HG03520 (cell line): ENCODE results near the gene HNRNPA2B1.
A peak's percentile ranks its signal among the peaks of the same experiment; 100 is the strongest.
"Not testable (repeated sequence)": the region's sequence is repeated elsewhere in the genome, so short reads cannot be mapped to it uniquely, and the experiment has no call there.

Experiments used
- ATAC-seq: cut with Tn5 transposase; IDR thresholded peaks from one replicate; pipeline ENCODE4 v1.9.1; 2021; ENCODE audit warnings: mild to moderate bottlenecking, moderate library complexity; ENCODE audit not compliant: unreplicated experiment

HNRNPA2B1 gene

DNA sequence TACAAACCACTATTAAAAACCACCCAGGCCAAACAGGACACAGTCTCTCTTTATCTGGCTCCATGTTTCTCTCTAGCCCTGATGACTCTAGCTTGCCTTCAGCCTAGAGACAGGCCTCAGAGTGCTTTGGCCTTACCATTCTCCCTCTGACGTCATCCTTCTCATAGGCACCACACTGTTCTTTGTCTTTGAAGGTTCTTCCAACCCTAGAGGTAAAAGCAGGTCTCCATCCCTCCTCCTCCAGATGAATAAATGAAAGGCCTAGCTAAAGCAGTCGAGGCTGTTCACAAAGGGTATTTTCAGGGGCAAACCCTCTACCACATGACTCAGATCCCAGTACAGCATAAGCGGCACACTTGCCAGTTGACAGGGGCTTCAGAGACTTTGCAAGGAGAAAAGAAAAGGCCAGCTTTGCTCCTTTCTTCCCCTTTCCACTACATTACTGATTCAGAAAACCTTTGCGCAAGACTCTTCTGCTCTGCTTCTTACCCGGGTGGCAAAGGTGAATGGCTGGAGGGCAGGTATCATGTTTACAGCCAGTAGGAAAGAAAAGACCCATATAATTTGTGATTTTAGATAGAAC lies 33.8 kb downstream of the HNRNPA2B1 start:
- no peak for ATAC-seq

DNA sequence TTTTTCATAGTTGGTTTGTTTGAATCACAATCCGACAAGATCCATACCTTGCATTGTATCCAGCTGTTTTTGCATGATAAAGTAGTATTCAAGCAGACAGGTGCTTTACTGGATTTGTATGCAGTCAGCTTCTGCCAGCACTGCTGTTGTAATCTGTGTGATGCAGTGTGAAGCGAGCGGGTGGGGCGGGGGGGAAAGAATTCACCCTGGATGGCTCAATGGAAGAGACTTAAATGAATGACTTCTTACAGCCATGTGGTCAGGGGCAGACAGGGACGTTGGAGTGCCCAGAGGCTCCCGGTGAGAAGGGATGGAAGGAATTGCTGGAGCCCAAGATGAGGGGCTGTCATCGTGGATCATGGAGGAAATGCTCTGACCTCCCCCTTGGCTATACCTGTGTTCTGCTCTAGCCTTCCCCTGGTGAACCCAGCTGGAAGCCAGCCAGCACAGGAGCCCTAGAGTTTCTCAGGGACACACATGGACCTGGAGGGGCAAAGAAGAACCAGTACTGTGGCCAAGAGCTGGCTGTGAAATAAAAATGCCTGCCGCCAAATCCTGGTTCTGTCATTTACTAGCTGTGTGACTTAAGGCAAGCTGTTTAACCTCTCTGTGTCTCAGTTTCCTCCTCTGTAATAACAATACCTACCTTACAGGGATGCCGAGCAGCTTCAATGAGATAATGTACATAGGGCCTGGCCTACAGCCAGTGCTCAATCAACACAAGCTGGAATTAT lies 34.4 kb downstream of the HNRNPA2B1 start:
- no peak for ATAC-seq

DNA sequence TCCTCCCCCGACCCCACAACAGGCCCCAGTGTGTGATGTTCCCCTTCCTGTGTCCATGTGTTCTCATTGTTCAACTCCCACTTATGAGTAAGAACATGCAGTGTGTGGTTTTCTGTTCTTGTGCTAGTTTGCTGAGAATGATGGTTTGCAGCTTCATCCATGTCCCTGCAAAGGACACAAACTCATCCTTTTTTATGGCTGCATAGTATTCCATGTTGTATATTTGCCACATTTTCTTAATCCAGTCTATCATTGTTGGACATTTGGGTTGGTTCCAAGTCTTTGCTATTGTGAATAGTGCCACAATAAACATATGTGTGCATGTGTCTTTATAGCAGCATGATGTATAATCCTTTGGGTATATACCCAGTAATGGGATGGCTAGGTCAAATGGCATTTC lies 36.7 kb downstream of the HNRNPA2B1 start:
- not testable (repeated sequence) for ATAC-seq

DNA sequence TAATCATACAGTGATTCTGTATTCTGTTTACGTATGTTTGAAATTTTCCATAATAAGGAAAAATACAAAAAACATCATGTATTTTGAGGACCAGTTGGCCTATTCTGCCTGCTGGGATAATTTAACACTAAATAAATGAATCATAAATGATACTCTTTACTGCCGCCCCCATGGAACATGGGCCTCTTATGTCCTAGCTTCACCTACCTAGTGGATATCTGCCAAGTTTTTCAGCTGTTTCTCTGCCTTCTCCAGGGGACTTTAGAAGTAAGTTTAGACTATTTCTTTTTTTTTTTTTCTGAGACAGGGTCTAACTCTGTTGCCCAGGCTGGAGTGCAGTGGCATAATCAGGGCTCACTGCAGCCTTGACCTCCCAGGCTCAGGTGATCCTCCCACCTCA lies 38.1 kb downstream of the HNRNPA2B1 start:
- ATAC-seq: no peak

DNA sequence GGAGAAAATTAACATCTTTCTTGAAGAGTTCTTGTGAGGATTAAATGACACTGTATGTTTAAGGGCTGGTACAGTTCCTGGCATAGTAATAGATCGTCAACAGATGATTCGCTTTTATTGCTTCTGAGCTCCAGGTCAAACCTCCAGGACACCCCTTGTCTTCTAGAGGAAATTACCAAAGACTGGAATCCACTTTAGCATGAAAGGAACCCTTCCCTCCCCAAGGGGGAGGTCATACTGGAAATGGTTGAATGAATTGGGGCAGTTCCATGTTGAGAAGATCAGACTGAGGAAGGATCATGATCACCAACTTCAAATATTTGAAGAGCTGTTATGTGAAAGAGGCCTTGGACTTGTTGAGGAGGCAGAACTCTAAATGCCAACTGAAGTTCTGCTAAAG lies 39.6 kb downstream of the HNRNPA2B1 start:
- ATAC-seq: no peak

DNA sequence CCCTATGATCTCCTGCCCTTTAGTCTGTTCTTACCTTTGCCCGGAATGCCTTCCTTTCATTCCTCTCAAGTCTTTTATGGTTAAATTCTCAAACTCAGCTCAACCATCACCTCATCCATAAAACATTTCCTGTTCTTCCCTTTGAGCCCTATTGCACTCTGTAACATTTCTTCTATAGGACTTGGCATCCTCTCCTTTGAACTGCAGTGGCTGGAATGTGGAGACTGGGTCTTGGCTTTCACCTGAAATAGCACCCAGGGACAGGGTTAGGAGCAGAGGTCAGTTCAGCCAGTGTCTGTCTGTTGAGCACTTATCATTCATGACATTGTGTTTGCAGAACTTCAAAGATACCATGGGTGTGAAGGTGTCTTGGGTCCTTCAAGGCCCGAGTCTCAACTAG lies 41.3 kb downstream of the HNRNPA2B1 start:
- no peak for ATAC-seq

DNA sequence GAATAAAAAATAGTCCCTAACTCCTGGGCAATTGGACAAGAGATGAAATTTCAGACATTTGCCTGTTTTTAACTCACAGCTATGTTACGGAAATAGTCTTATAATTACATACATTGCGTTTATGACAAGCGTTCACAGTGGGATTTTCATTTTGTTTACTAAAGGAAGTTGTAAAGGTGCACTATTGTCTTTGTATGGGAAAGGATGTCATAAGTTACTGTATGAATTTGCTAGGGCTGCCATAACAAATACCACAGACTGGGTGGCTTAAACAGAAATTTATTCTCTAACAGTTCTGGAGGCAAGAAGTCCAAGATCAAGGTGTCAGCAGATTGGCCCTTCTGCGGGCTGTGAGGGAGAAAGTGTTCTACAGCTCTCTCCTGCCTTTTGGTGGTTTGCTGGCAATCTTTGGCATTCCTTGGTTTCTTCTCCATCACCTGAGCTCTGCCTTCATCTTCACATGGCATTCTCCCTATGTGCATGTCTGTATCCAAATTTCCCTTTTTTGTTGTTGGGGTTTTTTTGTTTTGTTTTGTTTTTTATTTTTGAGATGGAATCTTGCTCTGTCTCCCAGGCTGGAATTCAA lies 42.9 kb downstream of the HNRNPA2B1 start:
- no peak for ATAC-seq

DNA sequence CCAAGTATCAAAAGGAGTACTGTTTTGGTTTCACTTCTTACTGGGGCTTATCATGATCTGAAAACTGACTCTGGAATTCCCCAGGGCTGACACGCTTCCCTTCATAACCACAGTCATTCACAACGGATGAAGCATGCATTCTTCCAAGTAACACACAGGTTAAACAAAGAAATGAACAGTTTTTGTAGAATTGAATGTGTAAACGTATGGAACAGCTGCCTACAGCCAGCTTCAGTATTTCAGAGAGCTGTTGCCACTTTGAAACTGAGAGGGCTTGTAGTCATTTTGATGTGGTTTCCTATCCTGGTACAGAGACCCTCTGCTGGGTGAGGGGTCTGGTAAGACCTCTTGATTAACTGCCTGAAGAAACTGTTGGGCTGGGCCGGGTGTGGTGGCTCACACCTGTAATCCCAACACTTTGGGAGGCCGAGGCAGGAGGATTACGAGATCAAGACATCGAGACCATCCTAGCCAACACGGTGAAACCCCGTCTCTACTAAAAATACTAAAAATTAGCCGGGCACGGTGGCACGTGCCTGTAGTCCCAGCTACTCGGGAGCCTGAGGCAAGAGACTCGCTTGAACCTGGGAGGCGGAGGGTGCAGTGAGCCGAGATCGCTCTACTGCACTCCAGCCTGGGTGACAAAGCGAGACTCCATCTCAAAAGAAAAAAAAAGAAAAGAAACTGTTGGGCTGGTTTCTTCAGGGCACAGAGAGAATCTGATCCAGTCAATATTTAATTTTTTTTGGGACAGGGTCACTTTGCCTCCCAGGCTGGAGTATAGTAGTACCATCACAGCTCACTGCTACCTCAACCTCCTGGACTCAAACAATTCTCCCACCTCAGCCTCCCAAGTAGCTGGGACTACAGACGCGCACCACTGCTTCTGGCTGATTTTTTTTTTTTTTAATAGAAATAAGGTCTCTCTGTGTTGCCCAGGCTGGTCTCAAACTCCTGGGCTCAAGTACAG lies 43.8 kb downstream of the HNRNPA2B1 start:
- no peak for ATAC-seq

DNA sequence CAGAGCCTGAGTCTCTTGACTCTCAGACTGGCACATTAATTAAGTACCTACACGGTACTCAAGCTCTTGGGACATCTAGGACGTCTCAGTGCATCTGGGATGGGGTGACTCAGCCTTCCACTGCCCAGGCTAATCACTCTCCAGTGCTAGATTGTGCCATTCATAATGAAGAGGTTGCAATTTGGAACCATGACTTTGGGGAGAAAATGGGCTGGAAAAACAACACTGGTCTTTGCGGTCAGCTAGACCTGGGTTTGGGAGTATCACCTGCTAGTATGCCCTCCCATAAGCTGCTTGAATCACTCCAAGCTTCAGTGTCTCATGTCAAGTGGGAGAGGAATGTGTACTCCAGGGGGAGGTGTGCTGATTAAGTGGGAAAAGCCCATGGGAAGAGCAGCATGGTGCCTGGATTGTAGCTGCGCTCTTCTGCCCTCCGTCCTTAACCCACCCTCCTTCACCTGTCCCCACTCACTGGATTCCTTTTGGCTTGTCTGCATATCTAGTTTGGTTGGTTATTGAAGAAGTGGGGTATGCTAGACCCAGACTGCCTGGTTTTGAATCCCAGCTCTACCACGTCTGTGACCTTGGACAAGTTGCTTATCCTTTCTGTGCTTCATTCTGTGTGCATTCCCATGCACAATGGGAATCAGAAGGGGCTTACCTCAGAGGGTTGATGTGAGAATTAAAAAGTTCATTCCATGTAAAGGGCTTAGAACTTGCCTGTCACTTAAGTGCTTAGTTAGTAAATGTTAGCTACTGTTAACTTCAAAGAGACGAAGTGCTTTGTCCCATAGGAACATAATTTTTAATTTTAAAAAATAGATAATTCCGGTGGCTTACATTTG lies 44.8 kb downstream of the HNRNPA2B1 start:
- no peak for ATAC-seq

DNA sequence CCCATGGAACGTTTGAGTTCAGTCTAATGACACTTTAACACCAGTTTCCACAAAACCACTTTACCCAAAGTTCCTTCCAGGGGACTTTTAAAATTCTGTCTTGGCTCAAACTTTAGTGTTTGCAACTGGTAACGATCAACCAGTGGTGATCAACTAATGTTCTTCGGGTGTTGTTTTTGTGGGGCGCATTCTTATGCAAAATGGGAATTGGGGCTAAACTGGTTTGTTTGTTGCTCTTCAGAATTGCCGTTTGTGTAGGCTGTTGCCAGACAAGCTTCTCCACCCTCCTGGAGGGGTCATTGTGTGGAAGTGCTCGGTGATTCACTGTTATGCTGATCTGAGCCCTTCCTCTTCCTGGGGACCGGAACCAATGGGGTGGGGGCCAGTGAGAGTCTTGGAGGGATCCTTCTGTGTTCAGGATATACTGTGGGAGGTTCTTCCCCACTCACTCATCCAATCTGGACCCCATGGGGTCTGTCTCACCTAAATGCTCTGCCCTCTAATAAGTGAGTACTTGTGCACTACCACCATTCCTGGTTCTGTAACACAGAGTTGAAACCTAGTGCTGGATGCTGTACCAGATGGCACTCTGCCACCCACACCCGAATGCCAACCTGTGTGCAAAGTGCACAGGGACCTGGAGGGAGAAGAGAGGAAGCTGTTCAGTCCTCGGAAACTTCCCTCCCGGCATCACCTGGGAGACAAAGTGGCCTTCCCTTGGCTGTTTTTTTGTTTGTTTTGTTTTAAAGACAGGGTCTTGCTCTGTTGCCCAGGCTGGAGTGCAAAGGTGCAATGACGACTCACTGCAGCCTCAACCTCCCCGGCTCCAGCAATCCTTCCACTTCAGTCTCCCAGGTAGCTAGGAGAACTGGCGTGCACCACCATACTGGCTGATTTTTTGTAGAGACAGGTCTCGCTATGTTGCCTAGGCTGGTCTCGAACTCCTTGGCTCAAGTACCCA lies 46.4 kb downstream of the HNRNPA2B1 start:
- no peak for ATAC-seq

DNA sequence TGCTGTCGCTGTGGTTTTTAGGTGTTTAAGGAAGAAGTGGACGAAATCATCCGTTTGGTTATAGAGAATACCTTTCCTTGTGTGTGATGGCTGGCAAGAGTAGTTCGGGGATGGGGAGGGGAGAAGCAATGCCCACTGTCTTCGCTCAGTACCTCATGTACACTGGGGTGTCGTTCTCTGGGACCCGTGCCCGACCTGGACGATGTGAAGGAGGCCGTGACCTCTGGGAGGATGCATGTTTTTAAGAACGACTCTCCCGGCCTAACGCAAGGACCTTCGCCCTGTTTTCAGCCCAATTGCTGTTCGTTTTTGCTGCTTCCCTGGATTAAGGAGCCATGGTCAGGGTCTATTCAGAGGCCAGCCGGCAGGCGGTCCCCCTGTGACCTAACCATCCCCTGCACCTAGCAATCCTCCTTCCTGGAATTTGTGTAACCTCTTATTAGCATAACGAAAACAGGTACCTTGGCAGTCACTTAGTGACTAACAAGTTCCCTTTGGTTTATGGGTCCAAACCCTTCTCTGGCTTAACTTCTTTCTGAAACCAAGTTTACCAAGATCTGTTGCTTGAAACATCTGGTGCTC lies 47.2 kb downstream of the HNRNPA2B1 start:
- ATAC-seq: no peak

DNA sequence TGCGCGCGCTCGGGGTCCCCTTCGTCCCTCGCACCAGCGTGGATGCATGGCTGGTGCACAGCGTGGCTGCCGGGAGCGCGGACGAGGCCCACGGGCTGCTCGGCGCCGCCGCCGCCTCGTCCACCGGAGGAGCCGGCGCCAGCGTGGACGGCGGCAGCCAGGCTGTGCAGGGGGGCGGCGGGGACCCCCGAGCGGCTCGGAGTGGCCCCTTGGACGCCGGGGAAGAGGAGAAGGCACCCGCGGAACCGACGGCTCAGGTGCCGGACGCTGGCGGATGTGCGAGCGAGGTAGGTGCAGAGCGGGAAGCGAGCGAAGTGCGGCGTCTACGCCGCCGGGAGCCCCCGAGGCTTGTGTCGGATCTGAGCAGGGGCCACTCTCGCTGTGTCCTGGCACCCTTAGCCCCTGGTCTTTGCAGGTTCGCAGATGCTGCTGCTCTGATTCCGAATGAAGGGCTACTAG lies 47.7 kb downstream of the HNRNPA2B1 start:
- peak; percentile 28 for ATAC-seq

DNA sequence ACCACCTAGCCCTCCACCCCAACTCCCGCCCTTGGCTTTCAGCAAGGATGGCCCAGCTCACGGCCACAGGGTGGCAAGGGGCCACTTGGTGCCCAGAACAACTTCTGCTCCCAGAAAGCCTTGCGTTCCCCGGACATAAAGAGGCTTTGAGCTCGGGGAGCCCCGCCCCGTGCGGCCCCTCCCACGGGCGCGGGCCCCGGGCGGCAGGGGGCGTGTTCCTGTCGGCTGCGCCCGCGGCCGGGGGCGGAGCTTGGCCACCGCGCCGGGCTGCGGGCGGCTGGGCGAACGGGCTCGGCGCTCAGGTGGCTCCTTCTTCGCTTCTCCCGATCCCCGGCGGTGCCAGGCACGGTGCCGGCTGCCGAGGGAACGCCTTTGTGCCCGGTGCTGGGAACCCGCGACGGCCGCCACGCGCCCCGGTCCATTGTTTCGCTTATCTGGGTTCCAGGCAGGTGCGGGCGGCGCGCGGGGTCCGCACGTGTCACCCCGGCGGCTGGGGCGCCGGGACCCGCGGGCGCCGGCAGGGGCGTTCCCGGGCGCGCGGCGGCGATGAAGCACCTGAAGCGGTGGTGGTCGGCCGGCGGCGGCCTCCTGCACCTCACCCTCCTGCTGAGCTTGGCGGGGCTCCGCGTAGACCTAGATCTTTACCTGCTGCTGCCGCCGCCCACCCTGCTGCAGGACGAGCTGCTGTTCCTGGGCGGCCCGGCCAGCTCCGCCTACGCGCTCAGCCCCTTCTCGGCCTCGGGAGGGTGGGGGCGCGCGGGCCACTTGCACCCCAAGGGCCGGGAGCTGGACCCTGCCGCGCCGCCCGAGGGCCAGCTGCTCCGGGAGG lies 48.4 kb downstream of the HNRNPA2B1 start, which contains the start of gene NFE2L3:
Gene NFE2L3 (plus strand): TSS at position 246 of the 829 bp plus-strand sequence. CDS start 301 bp downstream, at position 547.
- peak; percentile 70 for ATAC-seq

DNA sequence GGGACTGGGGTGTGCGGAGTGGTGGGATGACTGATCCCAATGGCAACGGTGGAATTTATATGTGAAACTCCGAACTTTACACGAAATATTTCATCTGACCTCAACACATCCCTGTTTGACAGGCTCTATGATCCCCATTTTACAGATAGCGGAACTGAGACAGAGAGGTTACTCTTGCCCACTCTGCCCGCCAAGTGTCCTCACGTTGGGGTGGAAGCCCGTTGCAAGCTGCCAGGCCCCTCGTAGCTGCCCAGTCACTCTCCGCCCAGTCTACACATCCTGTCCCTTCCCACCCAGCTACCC lies 48.9 kb downstream of the HNRNPA2B1 start:
- ATAC-seq: no peak

DNA sequence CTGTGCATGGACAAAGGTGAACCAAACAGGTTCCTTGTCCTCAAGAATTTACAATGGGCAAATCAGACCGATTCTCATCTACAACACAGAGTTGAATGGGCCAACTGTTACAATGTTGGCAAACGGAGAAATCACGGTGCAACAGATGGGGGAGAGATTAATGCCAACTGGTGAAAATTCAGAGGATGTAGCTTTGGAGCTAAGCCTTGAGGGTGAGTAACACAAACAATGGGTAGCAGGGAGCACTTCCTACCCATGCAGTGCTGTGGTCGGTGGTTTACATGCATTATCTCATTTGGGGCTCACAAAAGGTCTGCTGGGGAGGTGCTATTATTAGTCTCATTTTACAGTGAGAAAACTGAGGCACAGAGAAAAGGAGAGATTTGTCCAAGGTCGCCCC lies 49.5 kb downstream of the HNRNPA2B1 start:
- ATAC-seq: no peak

DNA sequence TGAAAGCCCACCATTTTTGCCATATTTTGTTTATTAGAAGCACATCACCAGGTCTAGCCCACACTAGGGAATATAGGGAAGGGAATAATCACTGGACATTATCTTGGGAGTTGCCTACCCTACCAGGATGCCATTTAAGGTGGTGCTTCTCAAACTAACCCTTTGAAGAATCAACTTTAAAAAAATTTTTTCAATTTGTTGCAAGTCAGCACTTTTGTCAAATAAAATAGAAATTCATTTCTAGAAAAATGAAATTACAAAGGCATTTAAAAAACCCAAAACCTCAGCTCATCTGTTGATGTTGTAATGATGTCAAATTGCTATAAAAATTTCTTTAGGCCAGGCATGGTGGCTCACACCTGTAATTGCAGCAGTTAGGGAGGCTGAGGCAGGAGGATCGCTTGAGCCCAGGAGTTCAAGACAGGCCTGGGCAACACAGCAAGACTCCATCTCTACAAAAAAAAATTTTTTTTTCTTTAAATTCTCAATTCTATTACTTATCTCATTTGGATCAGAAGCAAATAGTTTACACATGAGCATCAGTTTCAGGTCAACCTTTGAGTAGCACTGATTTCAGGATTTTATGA lies 51.1 kb downstream of the HNRNPA2B1 start:
- ATAC-seq: no peak

DNA sequence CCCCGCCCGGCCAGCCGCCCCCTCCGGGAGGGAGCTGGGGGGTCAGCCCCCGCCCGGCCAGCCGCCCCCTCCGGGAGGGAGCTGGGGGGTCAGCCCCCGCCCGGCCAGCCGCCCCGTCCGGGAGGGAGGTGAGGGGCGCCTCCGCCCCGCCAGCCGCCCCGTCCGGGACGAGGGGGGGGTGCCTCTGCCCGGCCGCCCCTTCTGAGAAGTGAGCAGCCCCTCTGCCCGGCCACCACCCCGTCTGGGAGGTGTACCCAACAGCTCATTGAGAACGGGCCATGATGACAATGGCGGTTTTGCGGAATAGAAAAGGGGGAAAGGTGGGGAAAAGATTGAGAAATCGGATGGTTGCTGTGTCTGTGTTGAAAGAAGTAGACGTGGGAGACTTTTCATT lies 52.2 kb downstream of the HNRNPA2B1 start:
- ATAC-seq: not testable (repeated sequence)
